GM23338 (cell line): ENCODE data around the gene TSPAN32. TPM values are rescaled to one million over a fixed set of nuclear protein-coding genes. Genes with fewer than 3 reads are reported as not detected.

Experiments used
- ATAC-seq: fragments of 200-7000 bp; cut with Tn5 transposase; 3 replicates; pipeline ENCODE4 v1.9.1; 2020
- DNase-seq: peaks from one replicate; pipeline ENCODE4 v3.0.0-alpha.2; 2015; ENCODE audit warnings: low spot score
- H2AFZ ChIP-seq: fragments of 200-600 bp; sonication (generic); 2 replicates; pipeline ENCODE4 v1.8.0; 2016; ENCODE audit warnings: antibody characterized with exemption, mild to moderate bottlenecking, moderate library complexity
- H3F3A ChIP-seq: fragments of 200-600 bp; sonication (generic); replicated peaks from 2 replicates; pipeline ENCODE4 v1.8.0; 2017; ENCODE audit warnings: antibody characterized with exemption, mixed run types, low read depth
- H3K27ac ChIP-seq: fragments of 200-600 bp; sonication (generic); 2 replicates; pipeline ENCODE4 v1.6.1; 2016; ENCODE audit warnings: low read depth
- H3K27me3 ChIP-seq: fragments of 200-600 bp; sonication (generic); 2 replicates; pipeline ENCODE4 v1.8.0; 2016; ENCODE audit warnings: mild to moderate bottlenecking, mixed run types, moderate library complexity; ENCODE audit not compliant: insufficient read depth
- H3K36me3 ChIP-seq: fragments of 200-600 bp; sonication (generic); 2 replicates; pipeline ENCODE4 v1.8.0; 2016; ENCODE audit warnings: mild to moderate bottlenecking; ENCODE audit not compliant: insufficient read depth
- H3K4me1 ChIP-seq: fragments of 200-600 bp; sonication (generic); 2 replicates; pipeline ENCODE4 v1.8.0; 2016; ENCODE audit warnings: mild to moderate bottlenecking, moderate library complexity; ENCODE audit not compliant: insufficient read depth
- H3K4me2 ChIP-seq: fragments of 200-600 bp; sonication (generic); 2 replicates; pipeline ENCODE4 v1.7.1; 2017; ENCODE audit warnings: mixed run types
- H3K4me3 ChIP-seq: fragments of 200-600 bp; sonication (generic); 2 replicates; pipeline ENCODE4 v1.6.1; 2016; ENCODE audit warnings: mixed run types
- H3K79me2 ChIP-seq: fragments of 200-600 bp; sonication (generic); replicated peaks from 2 replicates; pipeline ENCODE4 v1.8.0; 2017; ENCODE audit warnings: mild to moderate bottlenecking; ENCODE audit not compliant: insufficient read depth
- H3K9me2 ChIP-seq: fragments of 200-600 bp; sonication (generic); 2 replicates; pipeline ENCODE4 v1.8.0; 2017; ENCODE audit not compliant: insufficient read depth
- H4K20me1 ChIP-seq: fragments of 200-600 bp; sonication (generic); replicated peaks from 2 replicates; pipeline ENCODE4 v1.8.0; 2017; ENCODE audit warnings: mild to moderate bottlenecking; ENCODE audit not compliant: insufficient read depth
- H3K27ac Mint-ChIP-seq: 2 replicates; pipeline ENCODE4 v1.8.0; 2020; ENCODE audit warnings: inconsistent platforms, mild to moderate bottlenecking, moderate library complexity, mixed read lengths
- H3K27me3 Mint-ChIP-seq: 3 replicates; pipeline ENCODE4 v1.8.0; 2022; ENCODE audit warnings: low read depth, mild to moderate bottlenecking, moderate library complexity, mixed read lengths, inconsistent platforms; ENCODE audit not compliant: insufficient read depth, poor library complexity
- H3K36me3 Mint-ChIP-seq: 3 replicates; pipeline ENCODE4 v1.8.0; 2021; ENCODE audit warnings: low read depth, mild to moderate bottlenecking, inconsistent platforms, moderate library complexity, mixed read lengths
- H3K4me1 Mint-ChIP-seq: 3 replicates; pipeline ENCODE4 v1.8.0; 2020; ENCODE audit warnings: mild to moderate bottlenecking, inconsistent platforms, mixed read lengths
- H3K4me3 Mint-ChIP-seq: 3 replicates; pipeline ENCODE4 v1.8.0; 2021; ENCODE audit warnings: moderate library complexity, mild to moderate bottlenecking, inconsistent platforms, mixed read lengths
- H3K9me3 Mint-ChIP-seq: 3 replicates; pipeline ENCODE4 v1.8.0; 2020; ENCODE audit warnings: moderate library complexity, mild to moderate bottlenecking, inconsistent platforms, mixed read lengths
- CREB1 ChIP-seq: fragments of 250-450 bp; sonication (Bioruptor Pico); IDR thresholded peaks from 2 replicates; pipeline ENCODE4 v1.5.0; 2020; ENCODE audit warnings: low read depth, mild to moderate bottlenecking, moderate library complexity
- ETS1 ChIP-seq: IDR thresholded peaks from 2 replicates; pipeline ENCODE4 v1.6.1; 2016; ENCODE audit warnings: antibody characterized with exemption
- EZH2phosphoT487 ChIP-seq: fragments of 200-600 bp; sonication (generic); IDR thresholded peaks from one replicate; pipeline ENCODE4 v1.8.1; 2018; ENCODE audit warnings: antibody characterized with exemption; ENCODE audit not compliant: unreplicated experiment
- JUNB ChIP-seq: IDR thresholded peaks from one replicate; pipeline ENCODE4 v1.6.1; 2016; ENCODE audit warnings: antibody characterized with exemption; ENCODE audit not compliant: unreplicated experiment
- NANOG ChIP-seq: IDR thresholded peaks from 2 replicates; pipeline ENCODE4 v1.6.1; 2016; ENCODE audit warnings: antibody characterized with exemption, borderline replicate concordance
- ZNF114 ChIP-seq: fragments of 250-450 bp; sonication (Bioruptor Pico); IDR thresholded peaks from 2 replicates; pipeline ENCODE4 v1.5.0; 2020; ENCODE audit warnings: mild to moderate bottlenecking, moderate library complexity
- ZNF331 ChIP-seq: fragments of 250-450 bp; sonication (Bioruptor Pico); IDR thresholded peaks from 2 replicates; pipeline ENCODE4 v1.5.0; 2020; ENCODE audit warnings: low read depth, mild to moderate bottlenecking, moderate library complexity
- polyA plus RNA-seq: library from polyadenylated mRNA; unstranded; fragments of >200 nt; fragmentation: Nextera tagmentation; extraction: Ambion mirVana; gene quantifications from 2 replicates; pipeline ENCODE4 v1.2.1, GENCODE V29; 2016
- total RNA-seq: library from RNA; depleted of rRNA; stranded (reverse); fragments of >200 nt; shearing (Covaris generic); gene quantifications from 2 replicates; pipeline ENCODE4 v1.2.3, GENCODE V29; 2014
- TF ChIP-seq, protein P1 (sequence below): IDR thresholded peaks from one replicate; pipeline ENCODE4 v1.6.1; 2018; ENCODE audit warnings: antibody characterized with exemption; ENCODE audit not compliant: unreplicated experiment

TSPAN32 gene
- total and polyA plus RNA-seq, 2 experiments from 2014 or later, result not detected

DNA sequence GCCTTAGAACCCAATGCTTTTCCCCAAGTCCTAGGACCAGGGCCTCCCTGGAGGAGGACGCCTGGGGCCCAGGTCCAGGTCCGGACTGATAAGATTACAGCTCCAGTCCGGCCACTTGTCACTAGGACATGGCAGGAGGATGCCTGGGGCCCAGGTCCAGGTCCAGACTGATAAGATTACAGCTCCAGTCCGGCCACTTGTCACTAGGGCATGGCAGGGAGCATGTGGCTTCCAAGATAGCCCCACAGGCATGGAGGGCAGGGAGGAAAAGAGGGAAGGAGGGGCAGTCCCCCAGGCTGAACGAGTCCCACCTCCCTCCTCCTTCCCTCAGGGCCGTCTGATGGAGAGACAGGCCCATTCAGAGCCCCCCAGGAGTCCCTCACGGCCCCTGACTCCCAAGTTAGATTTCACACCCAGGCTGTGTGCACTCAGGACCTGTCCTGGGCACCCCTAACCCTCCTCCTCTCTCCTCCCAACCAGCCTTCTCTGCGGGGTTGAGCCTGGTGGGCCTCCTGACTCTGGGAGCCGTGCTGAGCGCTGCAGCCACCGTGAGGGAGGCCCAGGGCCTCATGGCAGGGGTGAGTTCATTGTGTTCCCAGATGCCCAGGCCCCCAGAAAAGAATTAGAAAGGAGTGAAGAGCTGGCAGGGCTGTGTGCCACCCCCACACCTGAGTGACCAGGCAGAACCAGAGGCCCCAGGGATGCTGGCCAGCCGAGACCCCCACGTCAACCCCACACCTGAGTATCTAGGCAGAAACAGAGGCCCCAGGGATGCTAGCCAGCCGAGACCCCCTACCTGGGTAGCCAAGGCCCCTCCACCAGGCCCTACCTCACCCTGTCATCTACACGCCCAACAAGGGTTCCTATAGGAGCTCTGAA lies 2.1 kb downstream of the TSPAN32 start:
- no peaks in the 10 kb centered on the region for H3K4me1 ChIP-seq
- Mint-ChIP-seq H3K9me3 (no peaks in the 10 kb centered on the region), H3K4me1 (peaks cover 7% of the 10 kb centered on the region), H3K27ac (no peak overlapping the region), H3K4me3 (no peak overlapping the region), H3K27me3 (peaks cover 2% of the 10 kb centered on the region), H3K36me3 (no peaks in the 10 kb centered on the region)
- no peaks in the 10 kb centered on the region for H3K9me2 ChIP-seq
- no peak overlapping the region for H3K27ac ChIP-seq
- DNase-seq (no peak), ATAC-seq (no peak)
- no peaks in the 10 kb centered on the region for H3F3A ChIP-seq
- H3K4me2 ChIP-seq, result no peak overlapping the region
- no peak overlapping the region for H3K4me3 ChIP-seq
- no peaks in the 10 kb centered on the region for H3K36me3 ChIP-seq
- H3K79me2 ChIP-seq, result no peaks in the 10 kb centered on the region
- TF ChIP-seq, protein P1, sequence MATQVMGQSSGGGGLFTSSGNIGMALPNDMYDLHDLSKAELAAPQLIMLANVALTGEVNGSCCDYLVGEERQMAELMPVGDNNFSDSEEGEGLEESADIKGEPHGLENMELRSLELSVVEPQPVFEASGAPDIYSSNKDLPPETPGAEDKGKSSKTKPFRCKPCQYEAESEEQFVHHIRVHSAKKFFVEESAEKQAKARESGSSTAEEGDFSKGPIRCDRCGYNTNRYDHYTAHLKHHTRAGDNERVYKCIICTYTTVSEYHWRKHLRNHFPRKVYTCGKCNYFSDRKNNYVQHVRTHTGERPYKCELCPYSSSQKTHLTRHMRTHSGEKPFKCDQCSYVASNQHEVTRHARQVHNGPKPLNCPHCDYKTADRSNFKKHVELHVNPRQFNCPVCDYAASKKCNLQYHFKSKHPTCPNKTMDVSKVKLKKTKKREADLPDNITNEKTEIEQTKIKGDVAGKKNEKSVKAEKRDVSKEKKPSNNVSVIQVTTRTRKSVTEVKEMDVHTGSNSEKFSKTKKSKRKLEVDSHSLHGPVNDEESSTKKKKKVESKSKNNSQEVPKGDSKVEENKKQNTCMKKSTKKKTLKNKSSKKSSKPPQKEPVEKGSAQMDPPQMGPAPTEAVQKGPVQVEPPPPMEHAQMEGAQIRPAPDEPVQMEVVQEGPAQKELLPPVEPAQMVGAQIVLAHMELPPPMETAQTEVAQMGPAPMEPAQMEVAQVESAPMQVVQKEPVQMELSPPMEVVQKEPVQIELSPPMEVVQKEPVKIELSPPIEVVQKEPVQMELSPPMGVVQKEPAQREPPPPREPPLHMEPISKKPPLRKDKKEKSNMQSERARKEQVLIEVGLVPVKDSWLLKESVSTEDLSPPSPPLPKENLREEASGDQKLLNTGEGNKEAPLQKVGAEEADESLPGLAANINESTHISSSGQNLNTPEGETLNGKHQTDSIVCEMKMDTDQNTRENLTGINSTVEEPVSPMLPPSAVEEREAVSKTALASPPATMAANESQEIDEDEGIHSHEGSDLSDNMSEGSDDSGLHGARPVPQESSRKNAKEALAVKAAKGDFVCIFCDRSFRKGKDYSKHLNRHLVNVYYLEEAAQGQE, result no peak
- no peak for TF ChIP-seq ZNF331 (CRISPR knock-in tag)
- H4K20me1 ChIP-seq, result no peaks in the 10 kb centered on the region
- H2AFZ ChIP-seq, result no peak overlapping the region
- H3K27me3 ChIP-seq, result no peaks in the 10 kb centered on the region

DNA sequence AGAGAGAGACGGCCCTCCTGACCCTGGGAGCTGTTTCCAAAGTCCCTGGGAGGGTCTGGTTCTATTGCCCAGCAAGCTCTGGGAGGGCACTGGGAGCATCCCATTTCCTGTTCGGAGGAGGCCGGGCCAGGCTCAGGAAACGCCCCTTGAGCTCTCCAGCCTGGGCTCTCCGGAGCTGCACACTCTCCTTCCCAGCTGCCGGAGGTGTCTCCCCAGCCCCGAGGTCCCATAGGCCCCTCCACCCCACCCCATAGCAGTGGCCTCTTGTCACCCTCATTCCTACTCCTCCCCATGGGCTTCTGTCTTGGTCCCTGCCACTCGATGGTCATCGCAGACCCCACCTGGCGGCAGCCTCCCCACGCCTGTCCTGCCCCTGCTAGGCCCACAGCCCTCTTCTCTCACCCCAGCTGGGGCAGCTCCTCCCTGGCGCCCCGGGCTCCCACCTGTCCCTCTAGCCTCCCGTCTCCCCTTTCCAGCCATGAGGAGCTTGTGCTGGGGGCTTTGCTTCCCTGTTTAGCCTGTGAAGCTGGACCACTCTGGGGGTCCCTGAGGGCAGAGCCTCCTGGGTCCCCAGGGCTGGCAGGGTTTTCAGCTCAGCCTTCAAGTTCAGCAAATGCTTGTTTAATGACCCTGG lies 2.8 kb downstream of the TSPAN32 start:
- H3F3A ChIP-seq, result no peaks in the 10 kb centered on the region
- H3K27ac Mint-ChIP-seq, result no peak overlapping the region
- no peak overlapping the region for H3K4me3 ChIP-seq
- H3K4me3 Mint-ChIP-seq, result no peak overlapping the region
- no peaks in the 10 kb centered on the region for H3K27me3 ChIP-seq
- H3K27ac ChIP-seq, result no peak overlapping the region
- H3K9me2 ChIP-seq, result no peaks in the 10 kb centered on the region
- no peaks in the 10 kb centered on the region for H3K36me3 ChIP-seq
- no peak for ATAC-seq
- H3K4me1 Mint-ChIP-seq, result peaks cover 7% of the 10 kb centered on the region
- H4K20me1 ChIP-seq, result no peaks in the 10 kb centered on the region
- no peak for DNase-seq
- H3K27me3 Mint-ChIP-seq, result peaks cover 2% of the 10 kb centered on the region
- H3K4me1 ChIP-seq, result no peaks in the 10 kb centered on the region
- H3K36me3 Mint-ChIP-seq, result no peaks in the 10 kb centered on the region
- no peaks in the 10 kb centered on the region for H3K9me3 Mint-ChIP-seq
- no peak overlapping the region for H3K4me2 ChIP-seq
- no peaks in the 10 kb centered on the region for H3K79me2 ChIP-seq
- no peak overlapping the region for H2AFZ ChIP-seq
- TF ChIP-seq ZNF331 (CRISPR knock-in tag) (no peak), NANOG (no peak), JUNB (no peak), EZH2phosphoT487 (no peak), ZNF114 (CRISPR knock-in tag) (no peak), CREB1 (CRISPR knock-in tag) (no peak), ETS1 (no peak)
- TF ChIP-seq, protein P1, result no peak
